ENCODE data around the gene OCA2. TPM values are rescaled to one million over a fixed set of nuclear protein-coding genes. Genes with fewer than 3 reads are reported as not detected.

Gene OCA2
- total RNA-seq, 1 experiment from 2014 or later, result 0.31 TPM

DNA sequence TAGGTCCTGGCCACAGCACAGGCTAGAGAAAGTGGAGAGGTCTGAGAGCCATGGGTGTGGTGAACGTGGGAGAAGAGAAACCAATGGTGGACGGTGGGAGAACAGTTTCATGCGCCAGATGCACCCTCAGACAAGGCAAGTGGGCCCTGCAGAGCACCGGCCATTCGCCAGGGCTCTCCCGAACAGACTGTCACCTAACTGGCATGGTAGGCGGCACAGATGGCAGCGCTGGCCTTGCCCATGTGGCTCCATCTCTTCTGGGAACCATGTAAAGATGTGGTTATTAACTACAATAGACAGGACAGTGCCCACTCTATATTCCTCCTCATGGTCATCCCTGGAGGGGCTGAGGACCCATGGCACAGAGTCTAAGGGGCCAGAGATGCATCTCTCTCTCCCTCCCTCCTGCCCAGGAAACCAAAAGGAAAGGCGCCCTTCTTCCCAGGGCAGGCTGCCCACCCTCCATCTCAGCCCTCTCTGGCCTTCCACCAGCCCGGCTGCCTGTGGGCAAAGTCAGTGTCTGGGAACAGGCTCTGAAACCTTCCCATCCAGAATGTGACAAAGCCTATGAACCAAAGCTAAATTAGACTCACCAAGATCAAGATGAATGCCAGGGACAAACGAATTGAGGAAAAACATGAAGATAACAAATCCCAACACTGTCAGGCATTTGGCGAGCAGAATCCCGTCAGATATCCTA lies 147.8 kb downstream of the OCA2 start:
- H3K4me1 Mint-ChIP-seq, result 0 out of 4 replicates have a peak, but pooled peaks cover 0 to under 1% of the 10 kb centered on the region in 2 experiments
- no peak overlapping the region for H3K4ac ChIP-seq (ENCODE audit: low read depth, low read length)
- no peaks in the 10 kb centered on the region for H4K20me1 ChIP-seq (ENCODE audit: control insufficient read depth, insufficient read depth, insufficient read length)
- no CpG with 5 or more reads among the region's 13 CpGs for WGBS (ENCODE audit: extremely low coverage, insufficient read length, low lambda C conversion rate)
- no peaks in the 10 kb centered on the region for H3K27me3 ChIP-seq (ENCODE audit: insufficient read depth, low read length)
- H2BK12ac ChIP-seq (ENCODE audit: insufficient read length, low read depth, low read length), result no peak overlapping the region
- H3K27me3 Mint-ChIP-seq (ENCODE audit: low read depth), result no peaks in the 10 kb centered on the region
- H4K8ac ChIP-seq (replicated peaks; ENCODE audit: insufficient read length, low read depth, low read length), result no peak overlapping the region
- no peak overlapping the region for H3K4me2 ChIP-seq (ENCODE audit: insufficient read depth, insufficient read length, low read length)
- H4K5ac ChIP-seq (ENCODE audit: insufficient read length, low read depth, low read length), result no peak overlapping the region
- no peak overlapping the region for H3K9ac ChIP-seq (ENCODE audit: extremely low read depth, insufficient read length, low read length)
- no peak overlapping the region for H2BK120ac ChIP-seq (ENCODE audit: low read depth, low read length, poor library complexity, severe bottlenecking)
- DNase-seq, result no peak
- H3K23me2 ChIP-seq (ENCODE audit: insufficient read length, low read depth, low read length, poor library complexity, severe bottlenecking), result no peaks in the 10 kb centered on the region
- no peak overlapping the region; a peak in 1 of 7 replicates for H3K27ac Mint-ChIP-seq
- no peak overlapping the region for H2BK20ac ChIP-seq (ENCODE audit: low read depth, low read length, poor library complexity, severe bottlenecking)
- TF ChIP-seq, protein P1, sequence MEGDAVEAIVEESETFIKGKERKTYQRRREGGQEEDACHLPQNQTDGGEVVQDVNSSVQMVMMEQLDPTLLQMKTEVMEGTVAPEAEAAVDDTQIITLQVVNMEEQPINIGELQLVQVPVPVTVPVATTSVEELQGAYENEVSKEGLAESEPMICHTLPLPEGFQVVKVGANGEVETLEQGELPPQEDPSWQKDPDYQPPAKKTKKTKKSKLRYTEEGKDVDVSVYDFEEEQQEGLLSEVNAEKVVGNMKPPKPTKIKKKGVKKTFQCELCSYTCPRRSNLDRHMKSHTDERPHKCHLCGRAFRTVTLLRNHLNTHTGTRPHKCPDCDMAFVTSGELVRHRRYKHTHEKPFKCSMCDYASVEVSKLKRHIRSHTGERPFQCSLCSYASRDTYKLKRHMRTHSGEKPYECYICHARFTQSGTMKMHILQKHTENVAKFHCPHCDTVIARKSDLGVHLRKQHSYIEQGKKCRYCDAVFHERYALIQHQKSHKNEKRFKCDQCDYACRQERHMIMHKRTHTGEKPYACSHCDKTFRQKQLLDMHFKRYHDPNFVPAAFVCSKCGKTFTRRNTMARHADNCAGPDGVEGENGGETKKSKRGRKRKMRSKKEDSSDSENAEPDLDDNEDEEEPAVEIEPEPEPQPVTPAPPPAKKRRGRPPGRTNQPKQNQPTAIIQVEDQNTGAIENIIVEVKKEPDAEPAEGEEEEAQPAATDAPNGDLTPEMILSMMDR (conservative IDR thresholded peaks at IDR 0.05), result no peak
- no peaks in the 10 kb centered on the region for H3K79me2 ChIP-seq (ENCODE audit: insufficient read depth, low read length)
- H3K18ac ChIP-seq (ENCODE audit: insufficient read length, low read depth, low read length), result no peak overlapping the region
- no peaks in the 10 kb centered on the region for H3K79me1 ChIP-seq (ENCODE audit: insufficient read depth, low read depth, low read length, poor library complexity, severe bottlenecking)
- no peaks in the 10 kb centered on the region for H3K9me3 Mint-ChIP-seq
- H4K91ac ChIP-seq (ENCODE audit: insufficient read length, low read depth, low read length), result no peak overlapping the region
- no peak overlapping the region for H3T11ph ChIP-seq (ENCODE audit: low read length)
- H3K56ac ChIP-seq (ENCODE audit: insufficient read length, low read depth, low read length), result no peak overlapping the region
- H2BK5ac ChIP-seq (ENCODE audit: insufficient read length, low read length), result no peak overlapping the region
- H3K36me3 Mint-ChIP-seq (ENCODE audit: insufficient read depth in 1 of 3, low read depth in 3 of 3), result no peaks in the 10 kb centered on the region
- no peak overlapping the region for H3K4me3 Mint-ChIP-seq
- no peak overlapping the region for H3K14ac ChIP-seq (ENCODE audit: insufficient read depth, low read length)
- no peaks in the 10 kb centered on the region for H3K9me3 ChIP-seq (ENCODE audit: control insufficient read depth, low read depth, low read length)
- no peaks in the 10 kb centered on the region for H3K4me1 ChIP-seq (ENCODE audit: insufficient read depth, low read length)
- no peak overlapping the region for H2AK5ac ChIP-seq (ENCODE audit: insufficient read length, low read length)
- H3K23ac ChIP-seq (ENCODE audit: insufficient read length, low read depth, low read length), result no peak overlapping the region
- H2AFZ ChIP-seq (ENCODE audit: low read length), result no peak overlapping the region
- no peak overlapping the region for H2BK15ac ChIP-seq (ENCODE audit: low read depth, low read length)
- no peak overlapping the region for H3K27ac ChIP-seq (ENCODE audit: insufficient read length, low read depth, low read length)

Measured in H9 (cell line).